ENCODE results near the gene TVP23A.

- TF ChIP-seq POLR2AphosphoS5 (IDR thresholded peaks at IDR 0.05; ENCODE audit: low read depth, low read length) (no peak), POLR2A (IDR thresholded peaks at IDR 0.05; ENCODE audit: low read depth, low read length) (no peak), TAF1 (IDR thresholded peaks at IDR 0.05; ENCODE audit: low read depth, low read length) (no peak), POU2F2 (IDR thresholded peaks at IDR 0.05; ENCODE audit: low read depth, low read length) (peak; percentile 73; the same call in 1 of the 2 replicates)
These were observed 6.1 kb downstream of the TVP23A start for GRCh38 chr16:10812312-10813098.
